AG08395 (cell line): Measurements from ENCODE around the gene SSBP1.
"Not testable (repeated sequence)": the region's sequence is repeated elsewhere in the genome, so short reads cannot be mapped to it uniquely, and the experiment has no call there.

Source experiments
- DNase-seq: peaks from one replicate; pipeline ENCODE4 v3.0.0; 2012; ENCODE audit warnings: mixed read lengths, low spot score

Gene SSBP1

GRCh38 chr7:141770083-141770583 lies 32.0 kb downstream of the SSBP1 start:
- DNase-seq = not testable (repeated sequence)

GRCh38 chr7:141776374-141776773 lies 38.2 kb downstream of the SSBP1 start, which contains the start of gene TAS2R4:
TSS of gene TAS2R4 (plus strand) at chr7:141776674. CDS start at chr7:141778489, 1,815 bp downstream.
- DNase-seq = no peak

- peak; percentile 59 for DNase-seq
Observed at GRCh38 chr7:141785706-141786552, 47.8 kb downstream of the SSBP1 start.

GRCh38 chr7:141788296-141788695 lies 50.1 kb downstream of the SSBP1 start:
- no peak for DNase-seq

GRCh38 chr7:141789917-141790316 lies 51.8 kb downstream of the SSBP1 start, which contains the start of gene TAS2R5:
TSS of gene TAS2R5 (plus strand) at chr7:141790217. CDS start at chr7:141790362, 145 bp downstream.
- DNase-seq = no peak

- DNase-seq = no peak
Observed at GRCh38 chr7:141792526-141792925, 54.4 kb downstream of the SSBP1 start.
